Activated T-helper 17 cell treated with anti-CD3 and anti-CD28 coated beads, Interleukin-2, amount 50 U/mL, for 72 hours (primary cell): ENCODE data around the gene PCSK5. TPM values are rescaled to one million over a fixed set of nuclear protein-coding genes. Genes with fewer than 3 reads are reported as not detected.

Experiments used
- ATAC-seq: fragments of 150-1000 bp; cut with Tn5 transposase; replicated peaks from 2 replicates; pipeline ENCODE4 v1.10.0; 2021; ENCODE audit warnings: mild to moderate bottlenecking, moderate library complexity
- H3K27ac Mint-ChIP-seq: one replicate; pipeline ENCODE4 v1.8.0; 2022; ENCODE audit warnings: mixed read lengths
- H3K27me3 Mint-ChIP-seq: one replicate; pipeline ENCODE4 v1.8.0; 2022; ENCODE audit warnings: mixed read lengths
- H3K36me3 Mint-ChIP-seq: one replicate; pipeline ENCODE4 v1.8.0; 2022; ENCODE audit warnings: low read depth, mild to moderate bottlenecking, mixed read lengths
- H3K4me1 Mint-ChIP-seq: one replicate; pipeline ENCODE4 v1.8.0; 2022; ENCODE audit warnings: mixed read lengths
- H3K4me3 Mint-ChIP-seq: one replicate; pipeline ENCODE4 v1.8.0; 2022; ENCODE audit warnings: mild to moderate bottlenecking, mixed read lengths
- H3K9me3 Mint-ChIP-seq: one replicate; pipeline ENCODE4 v1.8.0; 2022; ENCODE audit warnings: mixed read lengths
- total RNA-seq, 2 donors: library from RNA; stranded (reverse); gene quantifications; one replicate each; pipeline ENCODE4 v1.2.3, GENCODE V29; 2022

Gene PCSK5
- total RNA-seq, 2 donors from 2014 or later: 1.6 to 3.8 TPM

DNA sequence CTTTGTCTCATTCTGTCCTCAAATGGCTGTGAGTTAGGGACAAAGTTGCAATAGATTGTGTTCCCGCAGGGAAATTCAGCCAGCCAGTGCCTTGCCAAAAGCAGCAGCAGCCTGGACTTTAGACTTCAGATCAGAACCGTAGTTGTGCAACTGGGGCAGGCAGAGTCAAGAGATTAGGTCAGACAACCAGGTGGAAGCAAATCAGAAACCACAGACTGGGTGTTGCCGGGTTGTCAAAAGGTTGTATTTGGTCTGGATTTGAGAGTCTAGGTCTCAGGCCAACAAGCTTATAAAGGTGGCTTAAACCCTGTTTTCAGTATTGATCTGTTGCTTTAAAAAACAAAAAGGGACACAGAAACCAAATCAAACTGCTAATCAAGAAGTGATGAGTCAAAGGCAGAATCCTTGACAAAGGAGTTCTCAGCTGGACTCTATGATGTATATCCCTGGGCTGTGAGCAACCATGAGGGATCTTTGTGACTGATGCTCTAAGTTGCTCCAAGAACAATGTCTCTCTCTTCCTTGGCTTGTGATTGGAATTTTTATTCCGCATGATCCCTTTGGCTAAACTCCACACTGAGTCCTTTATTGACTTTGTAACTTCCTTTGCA, 482.8 kb downstream of the PCSK5 start:
- no peaks in the 10 kb centered on the region for H3K27me3 Mint-ChIP-seq
- no peak overlapping the region for H3K4me3 Mint-ChIP-seq
- no peak overlapping the region for H3K27ac Mint-ChIP-seq
- H3K4me1 Mint-ChIP-seq: no peaks in the 10 kb centered on the region
- no peaks in the 10 kb centered on the region for H3K36me3 Mint-ChIP-seq
- ATAC-seq: no peak
- no peaks in the 10 kb centered on the region for H3K9me3 Mint-ChIP-seq

DNA sequence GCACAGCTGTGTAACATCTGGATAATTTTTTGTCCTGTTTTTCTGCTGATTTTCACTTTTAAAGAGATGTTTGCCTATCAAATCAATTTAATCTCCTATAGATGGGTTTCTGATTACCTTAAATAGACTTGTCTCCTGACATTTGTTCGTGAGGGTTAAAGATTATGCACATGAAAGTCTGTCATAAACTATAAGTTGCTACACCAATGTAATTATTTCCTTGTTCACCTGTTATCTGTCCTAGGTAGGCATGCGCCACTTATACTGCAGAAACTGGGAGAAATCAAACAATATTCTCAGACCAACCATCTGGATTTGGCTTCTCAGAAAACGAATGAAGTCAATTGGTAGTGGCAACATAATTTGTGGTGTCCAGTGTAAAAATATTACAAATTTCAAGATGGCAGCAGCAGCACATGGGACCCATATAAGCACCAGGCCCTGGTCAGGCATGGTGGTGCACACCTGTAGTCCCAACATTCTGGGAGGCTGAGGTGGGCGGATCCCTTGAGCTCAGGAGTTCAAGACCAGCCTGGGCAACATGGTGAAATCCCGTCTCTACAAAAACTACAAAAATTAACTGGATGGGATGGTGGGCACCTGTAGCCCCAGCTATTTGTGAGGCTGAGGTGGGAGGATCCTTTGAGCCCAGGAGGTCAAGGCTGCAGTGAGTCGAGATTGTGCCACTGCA, 483.5 kb downstream of the PCSK5 start:
- no peaks in the 10 kb centered on the region for H3K9me3 Mint-ChIP-seq
- H3K27me3 Mint-ChIP-seq: no peaks in the 10 kb centered on the region
- no peak overlapping the region for H3K27ac Mint-ChIP-seq
- no peaks in the 10 kb centered on the region for H3K36me3 Mint-ChIP-seq
- no peak for ATAC-seq
- H3K4me1 Mint-ChIP-seq: no peaks in the 10 kb centered on the region
- no peak overlapping the region for H3K4me3 Mint-ChIP-seq

DNA sequence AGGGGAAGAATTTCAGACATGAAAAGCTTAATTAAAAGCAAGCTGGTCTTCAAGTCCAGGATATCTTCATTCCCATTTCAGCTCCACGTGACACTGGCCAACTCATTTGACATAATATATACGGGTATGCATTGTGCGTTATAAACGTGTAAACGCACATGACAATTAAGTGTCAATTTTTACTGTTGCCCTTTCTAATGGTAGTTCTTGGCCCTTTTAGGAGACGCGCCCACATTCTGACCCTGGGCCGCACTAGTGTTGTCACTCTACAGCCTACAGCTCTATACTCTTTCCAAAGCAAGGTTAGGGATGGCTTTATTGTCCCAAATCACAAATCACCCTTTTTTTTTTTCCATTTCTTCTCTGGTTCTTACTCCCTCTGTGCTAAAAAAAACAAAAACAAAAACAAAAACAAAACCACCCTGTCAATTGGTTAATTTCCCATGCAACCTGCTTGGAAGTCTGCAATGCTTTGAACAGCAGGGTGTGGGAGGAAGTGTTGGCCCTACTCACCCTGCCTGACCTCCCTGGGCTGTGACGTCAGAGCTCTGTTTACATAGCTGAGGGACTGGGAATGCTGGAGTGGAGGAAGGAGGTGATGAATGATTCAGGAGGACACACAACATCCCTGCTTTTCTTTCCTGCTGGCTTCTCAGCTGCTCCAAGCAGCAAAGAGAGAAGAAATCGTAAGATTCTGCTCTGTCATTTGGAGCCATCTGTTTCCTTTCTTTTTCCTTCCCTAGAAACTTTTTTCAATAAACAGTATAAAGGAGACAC, 484.5 kb downstream of the PCSK5 start:
- no peak overlapping the region for H3K27ac Mint-ChIP-seq
- no peaks in the 10 kb centered on the region for H3K27me3 Mint-ChIP-seq
- no peaks in the 10 kb centered on the region for H3K36me3 Mint-ChIP-seq
- H3K9me3 Mint-ChIP-seq: no peaks in the 10 kb centered on the region
- no peak for ATAC-seq
- no peaks in the 10 kb centered on the region for H3K4me1 Mint-ChIP-seq
- no peak overlapping the region for H3K4me3 Mint-ChIP-seq

DNA sequence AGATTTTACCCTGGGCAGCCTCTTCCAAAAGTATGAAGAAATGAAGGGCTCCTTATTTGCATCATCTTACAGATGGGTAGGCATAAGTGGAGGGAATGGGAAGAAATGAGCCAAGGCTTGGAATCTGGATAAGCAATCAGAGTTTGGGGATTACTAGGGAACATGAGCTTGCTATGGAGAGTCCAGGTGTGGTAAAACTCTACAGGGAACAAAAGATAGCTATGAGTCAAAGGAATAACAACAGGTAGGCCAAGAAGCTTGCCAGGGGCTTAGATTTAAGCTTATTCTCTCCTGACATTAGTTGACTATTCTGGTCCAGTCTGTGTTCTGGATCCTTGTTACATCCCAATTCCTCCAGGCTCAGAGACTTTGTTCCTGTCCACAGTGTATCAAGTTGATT, 487.3 kb downstream of the PCSK5 start:
- Mint-ChIP-seq H3K36me3 (no peaks in the 10 kb centered on the region), H3K4me1 (no peaks in the 10 kb centered on the region), H3K27me3 (no peaks in the 10 kb centered on the region), H3K9me3 (no peaks in the 10 kb centered on the region), H3K27ac (no peak overlapping the region), H3K4me3 (no peak overlapping the region)
- ATAC-seq: no peak

DNA sequence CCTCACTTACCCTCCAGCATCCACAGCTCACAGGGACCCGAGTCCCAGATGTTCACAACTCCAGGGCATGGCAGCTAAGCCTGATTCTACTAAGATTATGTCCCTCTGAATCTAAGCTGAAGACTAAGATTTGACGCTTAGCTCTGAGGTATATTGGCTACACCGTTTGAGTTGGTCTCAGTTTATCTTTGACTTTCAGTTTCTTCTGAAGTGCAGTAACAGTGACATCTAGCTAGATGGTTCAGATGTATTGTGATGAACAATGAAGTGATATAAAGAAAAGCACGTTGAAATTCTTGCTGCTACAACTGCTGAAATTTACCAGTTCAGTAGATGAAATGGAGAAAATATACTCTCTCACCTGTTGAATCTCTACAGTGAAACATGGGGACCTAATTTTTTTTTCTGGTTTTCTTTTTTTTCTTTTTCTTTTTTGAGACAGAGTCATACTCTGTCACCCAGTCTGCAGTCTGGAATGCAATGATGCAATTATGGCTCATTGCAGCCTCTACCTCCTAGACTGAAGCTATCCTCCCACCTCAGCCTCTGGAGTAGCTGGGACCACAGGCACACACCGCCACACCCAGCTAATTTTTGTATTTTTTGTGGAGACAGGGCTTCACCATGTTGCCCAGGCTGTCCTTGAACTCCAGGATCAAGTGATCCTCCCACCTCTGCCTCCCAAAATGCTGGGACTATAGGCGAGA, 488.0 kb downstream of the PCSK5 start:
- no peaks in the 10 kb centered on the region for H3K27me3 Mint-ChIP-seq
- H3K9me3 Mint-ChIP-seq: no peaks in the 10 kb centered on the region
- no peaks in the 10 kb centered on the region for H3K4me1 Mint-ChIP-seq
- no peak overlapping the region for H3K4me3 Mint-ChIP-seq
- no peak overlapping the region for H3K27ac Mint-ChIP-seq
- ATAC-seq: no peak
- H3K36me3 Mint-ChIP-seq: peaks cover 2% of the 10 kb centered on the region

DNA sequence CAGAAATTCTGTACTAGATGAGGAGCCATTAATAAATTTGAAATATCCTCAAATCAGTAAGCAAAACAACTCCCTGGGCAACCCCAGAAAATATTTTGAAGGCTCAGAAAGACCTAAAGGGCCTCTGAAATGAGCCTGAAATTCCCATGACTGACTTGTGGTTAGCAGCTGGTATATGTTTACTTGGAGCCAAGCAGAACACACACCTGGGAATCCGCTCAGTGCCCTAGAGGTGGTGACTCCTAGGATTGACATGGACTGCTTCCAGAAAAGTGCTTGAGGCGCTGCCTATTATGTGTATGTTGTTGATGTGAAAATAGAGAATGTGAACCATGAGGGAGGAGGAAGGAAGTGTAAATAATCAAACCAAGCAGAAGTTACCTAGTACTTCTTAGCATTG, 489.0 kb downstream of the PCSK5 start:
- ATAC-seq: no peak
- Mint-ChIP-seq H3K4me3 (no peak overlapping the region), H3K27me3 (no peaks in the 10 kb centered on the region), H3K4me1 (no peaks in the 10 kb centered on the region), H3K27ac (no peak overlapping the region), H3K9me3 (no peaks in the 10 kb centered on the region), H3K36me3 (peaks cover 12% of the 10 kb centered on the region)

DNA sequence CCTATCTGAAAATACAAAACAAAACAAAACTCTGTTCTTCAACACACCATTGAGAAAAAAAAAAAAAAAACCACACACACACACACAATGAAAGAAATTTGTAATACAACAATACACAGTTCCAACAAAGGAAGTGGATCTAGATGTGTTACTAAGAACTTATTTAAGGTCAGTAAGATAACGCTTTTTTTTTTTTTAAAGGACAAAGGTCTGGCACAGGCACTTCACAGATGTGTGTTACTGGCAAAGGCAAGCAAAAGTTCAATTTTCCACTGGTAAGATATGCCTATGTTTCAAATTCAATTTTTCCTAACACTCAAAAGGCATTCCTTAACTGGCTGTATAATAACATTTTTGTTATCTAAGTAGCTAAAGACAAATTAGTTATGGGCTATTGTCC, 500.2 kb downstream of the PCSK5 start:
- peaks cover 65% of the 10 kb centered on the region for H3K36me3 Mint-ChIP-seq
- H3K4me1 Mint-ChIP-seq: peaks cover 15% of the 10 kb centered on the region
- no peaks in the 10 kb centered on the region for H3K27me3 Mint-ChIP-seq
- H3K9me3 Mint-ChIP-seq: no peaks in the 10 kb centered on the region
- no peak for ATAC-seq
- H3K4me3 Mint-ChIP-seq: no peak overlapping the region
- H3K27ac Mint-ChIP-seq: no peak overlapping the region

DNA sequence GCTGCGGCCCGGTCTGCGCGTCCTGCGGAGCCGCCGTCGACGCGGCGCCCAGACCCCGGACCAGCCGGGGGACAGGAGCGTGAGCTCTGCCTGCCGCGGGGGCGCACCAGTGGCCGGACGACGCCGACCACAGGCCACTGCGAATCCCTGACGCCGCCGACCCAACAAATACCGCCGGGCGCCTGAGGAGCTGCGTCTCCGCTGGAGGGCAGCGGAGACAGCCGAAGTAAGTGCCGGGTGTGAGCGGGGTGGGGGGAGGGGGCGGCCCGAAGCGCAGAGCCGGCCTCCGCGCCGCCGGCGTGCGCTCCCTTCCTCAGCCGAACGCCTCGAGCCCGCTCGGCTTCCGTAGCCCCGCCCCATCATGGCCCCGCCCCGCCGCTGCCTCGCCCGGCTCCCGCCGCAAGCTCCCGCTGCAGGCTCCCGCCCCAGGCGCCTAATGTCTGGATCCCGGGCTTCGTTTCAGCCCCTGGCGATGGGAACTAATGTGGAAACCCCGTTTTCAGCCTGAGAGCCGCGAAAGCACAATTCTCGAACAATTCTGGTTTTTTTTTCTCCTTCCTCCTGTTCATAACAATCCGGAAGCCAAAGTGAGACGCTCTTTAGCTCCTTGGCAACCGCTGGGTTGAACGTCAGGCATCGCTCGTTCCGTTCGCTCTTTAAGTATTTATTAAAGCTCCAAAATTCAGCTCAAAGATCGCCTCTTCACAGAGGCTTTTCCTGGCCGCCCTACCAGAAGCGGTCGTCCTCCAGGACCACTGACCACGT, 503.9 kb downstream of the PCSK5 start, which contains the start of gene RFK:
RFK (minus strand) TSS at position 232 of the 765 bp plus-strand sequence. CDS start 255 bp downstream, outside the sequence.
- Mint-ChIP-seq H3K27me3 (no peaks in the 10 kb centered on the region), H3K4me1 (peaks cover 15% of the 10 kb centered on the region), H3K36me3 (peaks cover 28% of the 10 kb centered on the region), H3K9me3 (no peaks in the 10 kb centered on the region), H3K4me3 (peak within 1 kb of the TSS; percentile 98), H3K27ac (peak within 1 kb of the TSS; percentile 98)
- ATAC-seq: peak; percentile 87

DNA sequence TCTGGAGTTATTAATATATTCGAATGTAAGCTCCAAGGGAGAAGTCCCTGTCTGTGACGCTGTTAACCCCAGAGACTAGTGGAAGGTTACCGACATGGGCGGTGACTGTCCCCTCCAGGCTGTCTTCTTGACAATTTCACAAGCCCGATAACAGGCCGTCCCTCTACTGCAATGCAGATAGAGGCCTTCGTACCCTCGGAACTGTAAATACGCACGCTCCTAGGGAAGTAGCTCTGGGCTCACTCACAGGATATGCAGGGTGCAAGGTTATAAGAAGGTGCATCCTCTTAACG, 504.4 kb downstream of the PCSK5 start:
- H3K9me3 Mint-ChIP-seq: no peaks in the 10 kb centered on the region
- peaks cover 28% of the 10 kb centered on the region for H3K36me3 Mint-ChIP-seq
- H3K27me3 Mint-ChIP-seq: no peaks in the 10 kb centered on the region
- H3K4me1 Mint-ChIP-seq: peaks cover 15% of the 10 kb centered on the region
- peak overlapping the region; percentile 98 for H3K4me3 Mint-ChIP-seq
- H3K27ac Mint-ChIP-seq: peak overlapping the region; percentile 98
- peak; percentile 72 for ATAC-seq

DNA sequence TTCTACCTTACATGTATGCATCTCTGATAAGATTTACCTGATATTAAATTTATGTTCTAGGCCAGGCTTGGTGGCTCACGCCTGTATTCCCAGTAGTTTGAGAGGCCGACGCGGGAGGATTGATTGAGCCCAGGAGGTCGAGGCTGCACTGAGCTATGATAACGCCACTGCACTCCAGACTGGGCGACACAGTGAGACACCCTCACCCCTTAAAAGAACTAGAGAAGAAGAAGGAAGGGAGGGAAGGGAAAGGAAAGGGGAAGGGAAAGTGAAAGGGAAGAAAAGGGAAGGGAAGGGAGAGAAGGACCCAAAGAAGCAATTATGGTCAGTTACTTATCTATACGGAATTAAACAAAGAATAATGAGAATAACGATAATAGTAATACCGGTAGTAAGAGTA, 504.9 kb downstream of the PCSK5 start:
- H3K27ac Mint-ChIP-seq: peak overlapping the region; percentile 98
- no peaks in the 10 kb centered on the region for H3K9me3 Mint-ChIP-seq
- H3K36me3 Mint-ChIP-seq: peaks cover 26% of the 10 kb centered on the region
- no peaks in the 10 kb centered on the region for H3K27me3 Mint-ChIP-seq
- peaks cover 18% of the 10 kb centered on the region for H3K4me1 Mint-ChIP-seq
- no peak for ATAC-seq
- H3K4me3 Mint-ChIP-seq: peak overlapping the region; percentile 98

DNA sequence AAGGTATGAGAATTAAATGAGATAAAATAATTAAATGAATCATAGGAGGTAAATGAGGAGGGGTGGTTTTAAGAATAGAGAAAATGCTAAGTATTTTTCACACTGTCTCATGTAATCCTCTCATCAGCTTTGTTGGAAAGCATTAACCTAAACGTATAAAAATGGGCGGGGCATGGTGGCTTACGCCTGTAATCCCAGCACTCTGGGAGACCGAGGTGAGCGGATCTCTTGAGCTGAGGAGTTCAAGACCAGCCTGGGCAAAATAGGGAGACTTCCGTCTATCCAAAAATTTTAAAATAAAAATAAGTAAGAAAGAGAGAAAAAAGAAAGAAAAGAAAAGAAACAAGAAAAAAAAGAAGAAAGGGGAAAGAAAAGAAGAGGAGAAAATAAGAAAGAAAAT, 505.7 kb downstream of the PCSK5 start:
- no peak overlapping the region for H3K27ac Mint-ChIP-seq
- peaks cover 18% of the 10 kb centered on the region for H3K36me3 Mint-ChIP-seq
- no peak for ATAC-seq
- H3K4me3 Mint-ChIP-seq: no peak overlapping the region
- no peaks in the 10 kb centered on the region for H3K9me3 Mint-ChIP-seq
- H3K4me1 Mint-ChIP-seq: peaks cover 22% of the 10 kb centered on the region
- H3K27me3 Mint-ChIP-seq: no peaks in the 10 kb centered on the region

DNA sequence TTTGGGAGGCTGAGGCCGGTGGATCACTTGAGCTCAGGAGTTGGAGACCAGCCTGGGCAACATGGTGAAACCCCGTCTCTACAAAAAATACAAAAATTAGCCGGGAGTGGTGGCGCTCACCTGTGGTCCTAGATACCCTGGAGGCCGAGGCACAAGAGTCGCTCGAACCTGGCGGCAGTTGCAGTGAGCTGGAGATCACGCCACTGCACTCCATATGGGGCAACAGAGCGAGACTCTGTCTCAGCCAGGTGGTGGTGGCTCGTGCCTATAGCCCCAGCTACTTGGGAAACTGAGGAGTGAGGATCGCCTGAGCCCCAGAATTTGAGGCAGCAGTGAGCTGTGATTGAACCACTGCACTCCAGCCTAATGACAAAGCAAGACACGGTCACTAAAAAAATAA, 506.1 kb downstream of the PCSK5 start:
- no peak overlapping the region for H3K4me3 Mint-ChIP-seq
- H3K27me3 Mint-ChIP-seq: no peaks in the 10 kb centered on the region
- H3K4me1 Mint-ChIP-seq: peaks cover 22% of the 10 kb centered on the region
- H3K36me3 Mint-ChIP-seq: peaks cover 16% of the 10 kb centered on the region
- H3K9me3 Mint-ChIP-seq: no peaks in the 10 kb centered on the region
- ATAC-seq: no peak
- no peak overlapping the region for H3K27ac Mint-ChIP-seq

DNA sequence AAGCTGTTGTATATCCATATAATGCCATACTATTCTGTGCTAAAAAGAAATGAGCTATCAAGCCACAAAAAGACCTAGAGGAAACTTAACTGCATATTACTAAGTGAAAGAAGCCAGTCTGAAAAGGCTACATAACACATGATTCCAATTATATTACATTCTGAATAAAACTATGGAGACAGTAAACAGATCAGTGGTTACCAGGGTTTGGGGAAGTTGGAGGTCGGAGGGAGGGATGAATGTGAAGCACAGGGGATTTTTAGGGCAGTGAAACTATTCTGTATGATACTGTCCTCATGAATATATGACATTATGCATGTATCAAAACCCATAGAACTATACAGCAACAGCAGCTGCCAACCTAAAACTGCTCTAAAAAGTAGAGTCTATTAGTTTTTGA, 509.4 kb downstream of the PCSK5 start:
- Mint-ChIP-seq H3K27ac (no peak overlapping the region), H3K27me3 (no peaks in the 10 kb centered on the region), H3K4me1 (peaks cover 21% of the 10 kb centered on the region), H3K36me3 (peaks cover 1% of the 10 kb centered on the region), H3K4me3 (no peak overlapping the region), H3K9me3 (no peaks in the 10 kb centered on the region)
- ATAC-seq: peak; percentile 22

DNA sequence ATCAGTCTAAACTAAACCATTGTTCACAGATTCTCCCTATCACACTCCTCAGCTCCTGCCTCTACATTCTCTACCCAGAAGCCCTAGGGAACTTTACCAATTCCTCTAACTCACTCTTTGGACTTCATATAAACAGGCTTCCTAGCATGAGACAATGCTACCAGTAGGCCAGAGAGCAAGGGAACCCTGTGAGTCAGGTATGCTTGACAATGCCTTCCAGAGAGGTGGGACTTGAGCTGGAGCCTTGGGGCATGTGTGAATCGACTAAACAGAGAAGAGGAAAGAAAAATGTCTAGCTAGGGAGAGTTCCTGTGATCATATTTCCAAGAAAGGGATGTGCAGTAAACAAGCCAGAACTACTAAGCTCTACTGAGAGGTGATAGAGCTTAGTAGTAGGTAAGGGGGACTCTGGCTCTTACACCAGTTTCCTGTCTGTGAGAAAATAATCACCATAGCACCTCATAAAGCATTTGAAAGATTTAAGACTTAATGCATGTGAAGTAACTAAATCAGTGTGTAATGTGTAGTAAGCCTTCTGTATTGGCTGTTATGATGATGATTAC, 510.1 kb downstream of the PCSK5 start:
- Mint-ChIP-seq H3K4me1 (peaks cover 16% of the 10 kb centered on the region), H3K27ac (no peak overlapping the region), H3K36me3 (no peaks in the 10 kb centered on the region), H3K4me3 (no peak overlapping the region), H3K27me3 (no peaks in the 10 kb centered on the region), H3K9me3 (no peaks in the 10 kb centered on the region)
- ATAC-seq: peak; percentile 46
